ENCODE measurements around the gene FRMD6. TPM values are rescaled to one million over a fixed set of nuclear protein-coding genes. Genes with fewer than 3 reads are reported as not detected.

The FRMD6 gene
- polyA plus RNA-seq, 1 experiment = 221 TPM

DNA sequence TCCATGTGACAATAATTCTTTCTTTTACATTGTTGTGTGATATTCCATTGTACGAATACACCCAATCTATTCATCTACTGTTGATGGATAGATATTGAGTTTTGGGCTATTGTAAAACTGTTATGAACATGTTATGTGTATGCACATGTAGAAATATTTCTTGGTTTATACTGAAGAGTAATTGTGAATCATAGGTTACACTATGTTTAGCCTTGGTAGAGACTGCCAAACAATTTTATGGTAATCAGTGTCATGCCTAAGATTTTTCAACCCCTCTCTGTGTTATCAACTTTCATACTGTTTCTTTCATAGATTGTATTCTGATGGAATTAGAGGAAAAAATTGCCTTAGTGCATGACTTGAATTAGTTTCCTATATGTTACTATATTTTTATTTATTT, 39.5 kb downstream of the FRMD6 start:
- Histone ChIP-seq H3K4me3 (ENCODE audit: low read depth, low read length) (no peak overlapping the region), H3K9me3 (ENCODE audit: control insufficient read depth, insufficient read depth, low read length) (no peaks in the 10 kb centered on the region), H3K27me3 (ENCODE audit: control insufficient read depth, insufficient read depth, low read length) (no peaks in the 10 kb centered on the region), H3K27ac (ENCODE audit: low read depth, low read length) (no peak overlapping the region)
- CTCF ChIA-PET = interaction anchor here (1.1 kb wide), 1 partner anchor 407 kb away, joined by 3 read pairs; no protein-coding TSS in a partner anchor
- POLR2A ChIA-PET = no interaction called here
- TF ChIP-seq, protein P1, sequence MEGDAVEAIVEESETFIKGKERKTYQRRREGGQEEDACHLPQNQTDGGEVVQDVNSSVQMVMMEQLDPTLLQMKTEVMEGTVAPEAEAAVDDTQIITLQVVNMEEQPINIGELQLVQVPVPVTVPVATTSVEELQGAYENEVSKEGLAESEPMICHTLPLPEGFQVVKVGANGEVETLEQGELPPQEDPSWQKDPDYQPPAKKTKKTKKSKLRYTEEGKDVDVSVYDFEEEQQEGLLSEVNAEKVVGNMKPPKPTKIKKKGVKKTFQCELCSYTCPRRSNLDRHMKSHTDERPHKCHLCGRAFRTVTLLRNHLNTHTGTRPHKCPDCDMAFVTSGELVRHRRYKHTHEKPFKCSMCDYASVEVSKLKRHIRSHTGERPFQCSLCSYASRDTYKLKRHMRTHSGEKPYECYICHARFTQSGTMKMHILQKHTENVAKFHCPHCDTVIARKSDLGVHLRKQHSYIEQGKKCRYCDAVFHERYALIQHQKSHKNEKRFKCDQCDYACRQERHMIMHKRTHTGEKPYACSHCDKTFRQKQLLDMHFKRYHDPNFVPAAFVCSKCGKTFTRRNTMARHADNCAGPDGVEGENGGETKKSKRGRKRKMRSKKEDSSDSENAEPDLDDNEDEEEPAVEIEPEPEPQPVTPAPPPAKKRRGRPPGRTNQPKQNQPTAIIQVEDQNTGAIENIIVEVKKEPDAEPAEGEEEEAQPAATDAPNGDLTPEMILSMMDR (IDR thresholded peaks at IDR 0.05; ENCODE audit: low read depth, low read length) = no peak
- DNase-seq (ENCODE audit: low read depth, low spot score) = no peak

- ChIA-PET POLR2A (interaction anchor here (0.6 kb wide), 1 partner anchor 32 kb away, joined by 3 read pairs; no protein-coding TSS in a partner anchor), CTCF (interaction anchor here (0.7 to 1.1 kb wide), 3 partner anchors 7 to 20 kb away, joined by 3 read pairs; no protein-coding TSS in a partner anchor)
- no peak for DNase-seq (ENCODE audit: low read depth, low spot score)
- TF ChIP-seq, protein P1 (IDR thresholded peaks at IDR 0.05; ENCODE audit: low read depth, low read length) = no peak
- Histone ChIP-seq H3K4me3 (ENCODE audit: low read depth, low read length) (no peak overlapping the region), H3K9me3 (ENCODE audit: control insufficient read depth, insufficient read depth, low read length) (no peaks in the 10 kb centered on the region), H3K27ac (ENCODE audit: low read depth, low read length) (no peak overlapping the region), H3K27me3 (ENCODE audit: control insufficient read depth, insufficient read depth, low read length) (no peaks in the 10 kb centered on the region)
These were observed 40.9 kb downstream of the FRMD6 start for GRCh38 chr14:51692646-51693045.

DNA sequence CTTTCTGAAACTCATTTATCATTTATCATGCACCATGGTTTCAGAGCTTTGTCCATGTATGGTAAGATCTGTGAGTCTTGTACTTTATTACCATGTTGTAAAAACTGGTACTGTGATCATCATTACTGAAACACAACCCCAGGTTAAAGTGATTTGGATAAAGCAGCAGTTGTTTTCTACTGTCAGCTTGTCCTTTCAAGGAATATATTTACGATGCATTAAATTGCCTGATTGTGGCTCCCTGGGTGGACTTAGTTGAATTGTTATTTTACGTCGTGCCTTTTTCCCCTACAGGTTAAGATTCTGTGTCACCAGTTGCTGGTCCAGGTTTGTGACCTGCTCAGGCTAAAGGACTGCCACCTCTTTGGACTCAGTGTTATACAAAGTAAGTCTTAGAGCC, 46.1 kb downstream of the FRMD6 start:
- H3K9me3 ChIP-seq (ENCODE audit: control insufficient read depth, insufficient read depth, low read length) = no peaks in the 10 kb centered on the region
- no peak overlapping the region for H3K4me3 ChIP-seq (ENCODE audit: low read depth, low read length)
- ChIA-PET CTCF (no interaction called here), POLR2A (no interaction called here)
- no peaks in the 10 kb centered on the region for H3K27me3 ChIP-seq (ENCODE audit: control insufficient read depth, insufficient read depth, low read length)
- no peak for DNase-seq (ENCODE audit: low read depth, low spot score)
- no peak overlapping the region for H3K27ac ChIP-seq (ENCODE audit: low read depth, low read length)
- TF ChIP-seq, protein P1 (IDR thresholded peaks at IDR 0.05; ENCODE audit: low read depth, low read length) = no peak

GRCh38 chr14:51701951-51702350, 50.2 kb downstream of the FRMD6 start:
- ChIA-PET POLR2A (no interaction called here), CTCF (interaction anchor here (1.4 kb wide), 1 partner anchor 419 kb away, joined by 7 read pairs; no protein-coding TSS in a partner anchor)
- TF ChIP-seq, protein P1 (IDR thresholded peaks at IDR 0.05; ENCODE audit: low read depth, low read length) = no peak
- no peak overlapping the region for H3K27ac ChIP-seq (ENCODE audit: low read depth, low read length)
- H3K27me3 ChIP-seq (ENCODE audit: control insufficient read depth, insufficient read depth, low read length) = no peaks in the 10 kb centered on the region
- DNase-seq (ENCODE audit: low read depth, low spot score) = no peak
- no peaks in the 10 kb centered on the region for H3K9me3 ChIP-seq (ENCODE audit: control insufficient read depth, insufficient read depth, low read length)
- H3K4me3 ChIP-seq (ENCODE audit: low read depth, low read length) = no peak overlapping the region

DNA sequence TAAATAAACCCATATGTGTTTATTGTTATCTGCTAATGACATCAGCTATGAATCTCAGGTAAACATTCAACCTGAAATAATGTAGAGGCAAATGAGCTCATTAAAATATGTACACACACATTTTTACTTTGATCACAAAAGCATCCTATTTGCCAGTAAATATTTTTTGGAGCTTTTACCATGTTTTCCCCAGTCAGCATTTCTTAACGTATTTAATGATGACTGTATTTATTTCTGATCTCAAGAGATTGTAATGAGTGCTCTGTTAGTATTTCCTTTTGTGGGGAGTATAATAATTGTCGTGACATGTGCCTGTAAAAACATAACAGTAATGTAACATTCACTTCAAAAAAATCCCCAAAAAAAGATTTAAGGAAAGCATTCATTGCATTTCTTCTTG, 52.1 kb downstream of the FRMD6 start:
- ChIA-PET CTCF (interaction anchor here (1.3 to 1.8 kb wide), 3 partner anchors 51 to 420 kb away, joined by 4 to 9 read pairs (median 5); no protein-coding TSS in a partner anchor), POLR2A (no interaction called here)
- H3K4me3 ChIP-seq (ENCODE audit: low read depth, low read length) = no peak overlapping the region
- no peaks in the 10 kb centered on the region for H3K27me3 ChIP-seq (ENCODE audit: control insufficient read depth, insufficient read depth, low read length)
- no peak for DNase-seq (ENCODE audit: low read depth, low spot score)
- no peak overlapping the region for H3K27ac ChIP-seq (ENCODE audit: low read depth, low read length)
- TF ChIP-seq, protein P1 (IDR thresholded peaks at IDR 0.05; ENCODE audit: low read depth, low read length) = no peak
- no peaks in the 10 kb centered on the region for H3K9me3 ChIP-seq (ENCODE audit: control insufficient read depth, insufficient read depth, low read length)

All from AG04450 (cell line).